ENCODE data around the gene OR9I1. TPM values are rescaled to one million over a fixed set of nuclear protein-coding genes. Genes with fewer than 3 reads are reported as not detected.

The OR9I1 gene, protein sequence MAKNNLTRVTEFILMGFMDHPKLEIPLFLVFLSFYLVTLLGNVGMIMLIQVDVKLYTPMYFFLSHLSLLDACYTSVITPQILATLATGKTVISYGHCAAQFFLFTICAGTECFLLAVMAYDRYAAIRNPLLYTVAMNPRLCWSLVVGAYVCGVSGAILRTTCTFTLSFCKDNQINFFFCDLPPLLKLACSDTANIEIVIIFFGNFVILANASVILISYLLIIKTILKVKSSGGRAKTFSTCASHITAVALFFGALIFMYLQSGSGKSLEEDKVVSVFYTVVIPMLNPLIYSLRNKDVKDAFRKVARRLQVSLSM
- total RNA-seq (2014; rRNA removed; shearing (Covaris generic)) (not detected in 2 replicates), total RNA-seq (2022) (not detected in 2 replicates), Bru-seq, nascent RNA (not detected), BruChase-seq, experiment 1, labeled RNA remaining after a 6-hour chase (not detected), BruChase-seq, experiment 2, labeled RNA remaining after a 2-hour chase (not detected)
- long read RNA-seq = 0 reads

GRCh38 chr11:58125469-58125868, at the start of gene OR9I1:
Gene OR9I1 (minus strand): TSS chr11:58125530. CDS start chr11:58119444, 6,086 bp downstream.
- BruUV-seq (replicated peaks) = no TSS peak
- no peaks in the 10 kb centered on the region for H3K36me3 ChIP-seq (ENCODE audit: insufficient read depth, low read length)
- H3K9me3 ChIP-seq (ENCODE audit: low read length) = no peaks in the 10 kb centered on the region
- DNase-seq (ENCODE audit: low spot score) = no peak
- H4K20me1 ChIP-seq (ENCODE audit: insufficient read depth, low read length) = no peaks in the 10 kb centered on the region
- ChIA-PET CTCF (ENCODE audit: unreplicated experiment) (no interaction called here), POLR2A (interaction anchor here (0.5 to 0.6 kb wide), 2 partner anchors 86 to 94 kb away, joined by 4 to 5 read pairs; no protein-coding TSS in a partner anchor)
- H2AFZ ChIP-seq (ENCODE audit: low read length) = no peak within 1 kb of the TSS
- no peak within 1 kb of the TSS for H3K4me3 ChIP-seq (ENCODE audit: low read depth, low read length, poor library complexity, severe bottlenecking)
- TF ChIP-seq, protein P1, sequence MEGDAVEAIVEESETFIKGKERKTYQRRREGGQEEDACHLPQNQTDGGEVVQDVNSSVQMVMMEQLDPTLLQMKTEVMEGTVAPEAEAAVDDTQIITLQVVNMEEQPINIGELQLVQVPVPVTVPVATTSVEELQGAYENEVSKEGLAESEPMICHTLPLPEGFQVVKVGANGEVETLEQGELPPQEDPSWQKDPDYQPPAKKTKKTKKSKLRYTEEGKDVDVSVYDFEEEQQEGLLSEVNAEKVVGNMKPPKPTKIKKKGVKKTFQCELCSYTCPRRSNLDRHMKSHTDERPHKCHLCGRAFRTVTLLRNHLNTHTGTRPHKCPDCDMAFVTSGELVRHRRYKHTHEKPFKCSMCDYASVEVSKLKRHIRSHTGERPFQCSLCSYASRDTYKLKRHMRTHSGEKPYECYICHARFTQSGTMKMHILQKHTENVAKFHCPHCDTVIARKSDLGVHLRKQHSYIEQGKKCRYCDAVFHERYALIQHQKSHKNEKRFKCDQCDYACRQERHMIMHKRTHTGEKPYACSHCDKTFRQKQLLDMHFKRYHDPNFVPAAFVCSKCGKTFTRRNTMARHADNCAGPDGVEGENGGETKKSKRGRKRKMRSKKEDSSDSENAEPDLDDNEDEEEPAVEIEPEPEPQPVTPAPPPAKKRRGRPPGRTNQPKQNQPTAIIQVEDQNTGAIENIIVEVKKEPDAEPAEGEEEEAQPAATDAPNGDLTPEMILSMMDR (conservative IDR thresholded peaks at IDR 0.05; ENCODE audit: low read length) = no peak
- TF ChIP-seq EZH2phosphoT487 (IDR thresholded peaks at IDR 0.05; ENCODE audit: borderline replicate concordance, low read depth, low read length) = no peak
- H3K4me2 ChIP-seq (ENCODE audit: low read length) = no peak within 1 kb of the TSS
- H3K79me2 ChIP-seq (ENCODE audit: insufficient read depth, low read depth, low read length) = no peaks in the 10 kb centered on the region
- no peak within 1 kb of the TSS for H3K27ac ChIP-seq (ENCODE audit: low read depth, low read length, poor library complexity, severe bottlenecking)
- H3K4me1 ChIP-seq (ENCODE audit: insufficient read depth, low read length, poor library complexity, severe bottlenecking) = no peaks in the 10 kb centered on the region
- intact Hi-C loops (cut with micrococcal nuclease; ENCODE audit: unreplicated experiment) = no loop called here
- H3K9me2 ChIP-seq (ENCODE audit: insufficient read depth, low read length) = no peaks in the 10 kb centered on the region

DNA sequence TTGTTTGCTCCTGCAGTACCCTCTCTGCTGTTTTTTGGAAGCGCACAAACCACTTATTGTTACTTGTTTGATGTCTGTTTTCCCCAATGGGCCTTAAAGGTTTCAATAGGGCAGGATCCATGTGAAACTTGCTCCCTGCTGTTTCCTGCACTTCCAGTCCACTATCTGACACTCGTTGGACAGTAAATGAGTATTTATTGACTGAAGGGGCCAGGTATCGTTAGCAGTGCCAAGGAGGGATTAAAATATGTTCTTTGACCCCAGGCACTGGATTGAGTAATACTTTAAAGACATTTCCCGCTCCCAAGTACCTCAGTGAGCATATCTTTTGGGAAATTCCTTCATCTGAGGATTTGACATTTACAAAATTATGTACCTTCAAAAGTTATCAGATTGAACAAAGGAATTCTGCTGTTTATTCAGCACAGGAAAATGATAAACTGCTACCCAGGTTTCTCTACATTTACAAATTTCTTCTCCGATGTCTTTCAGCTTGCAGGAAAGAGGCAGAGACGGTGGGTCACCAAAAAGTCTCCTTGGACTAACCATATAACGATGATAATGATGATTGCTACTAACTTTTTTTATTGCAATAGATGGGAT, 40.3 kb upstream of the OR9I1 start:
- Histone ChIP-seq H3K4me3 (ENCODE audit: low read depth, low read length, poor library complexity, severe bottlenecking) (no peak overlapping the region), H3K27ac (ENCODE audit: low read depth, low read length, poor library complexity, severe bottlenecking) (no peak overlapping the region), H3K36me3 (ENCODE audit: insufficient read depth, low read length) (no peaks in the 10 kb centered on the region), H3K9me2 (ENCODE audit: insufficient read depth, low read length) (no peaks in the 10 kb centered on the region), H4K20me1 (ENCODE audit: insufficient read depth, low read length) (no peaks in the 10 kb centered on the region), H3K9me3 (ENCODE audit: low read length) (no peaks in the 10 kb centered on the region), H3K79me2 (ENCODE audit: insufficient read depth, low read depth, low read length) (no peaks in the 10 kb centered on the region), H3K4me2 (ENCODE audit: low read length) (no peak overlapping the region), H3K4me1 (ENCODE audit: insufficient read depth, low read length, poor library complexity, severe bottlenecking) (no peaks in the 10 kb centered on the region), H2AFZ (ENCODE audit: low read length) (no peak overlapping the region)
- CTCF ChIA-PET (ENCODE audit: unreplicated experiment) = no interaction called here
- BruUV-seq (replicated peaks) = no TSS peak
- intact Hi-C loops (cut with micrococcal nuclease; ENCODE audit: unreplicated experiment) = no loop called here
- TF ChIP-seq EZH2phosphoT487 (IDR thresholded peaks at IDR 0.05; ENCODE audit: borderline replicate concordance, low read depth, low read length) = no peak
- TF ChIP-seq, protein P1 (conservative IDR thresholded peaks at IDR 0.05; ENCODE audit: low read length) = no peak
- DNase-seq (ENCODE audit: low spot score) = no peak
- POLR2A ChIA-PET = no interaction called here

GRCh38 chr11:58164990-58165389, 39.7 kb upstream of the OR9I1 start:
- intact Hi-C loops (cut with micrococcal nuclease; ENCODE audit: unreplicated experiment) = no loop called here
- no TSS peak for BruUV-seq (replicated peaks)
- POLR2A ChIA-PET = no interaction called here
- H4K20me1 ChIP-seq (ENCODE audit: insufficient read depth, low read length) = no peaks in the 10 kb centered on the region
- no peak for DNase-seq (ENCODE audit: low spot score)
- no peak overlapping the region for H3K27ac ChIP-seq (ENCODE audit: low read depth, low read length, poor library complexity, severe bottlenecking)
- no peaks in the 10 kb centered on the region for H3K79me2 ChIP-seq (ENCODE audit: insufficient read depth, low read depth, low read length)
- H3K4me2 ChIP-seq (ENCODE audit: low read length) = no peak overlapping the region
- CTCF ChIA-PET (ENCODE audit: unreplicated experiment) = no interaction called here
- no peaks in the 10 kb centered on the region for H3K9me3 ChIP-seq (ENCODE audit: low read length)
- no peak overlapping the region for H2AFZ ChIP-seq (ENCODE audit: low read length)
- H3K4me1 ChIP-seq (ENCODE audit: insufficient read depth, low read length, poor library complexity, severe bottlenecking) = no peaks in the 10 kb centered on the region
- no peaks in the 10 kb centered on the region for H3K36me3 ChIP-seq (ENCODE audit: insufficient read depth, low read length)
- H3K9me2 ChIP-seq (ENCODE audit: insufficient read depth, low read length) = no peaks in the 10 kb centered on the region
- H3K4me3 ChIP-seq (ENCODE audit: low read depth, low read length, poor library complexity, severe bottlenecking) = no peak overlapping the region
- no peak for TF ChIP-seq EZH2phosphoT487 (IDR thresholded peaks at IDR 0.05; ENCODE audit: borderline replicate concordance, low read depth, low read length)
- TF ChIP-seq, protein P1 (conservative IDR thresholded peaks at IDR 0.05; ENCODE audit: low read length) = no peak

Data from OCI-LY7 (cell line).